ENCODE measurements around the gene CRHR1. TPM values are rescaled to one million over a fixed set of nuclear protein-coding genes. Genes with fewer than 3 reads are reported as not detected.

CRHR1 gene
- total RNA-seq, 3 donors from 2014 or later (not counting 1 experiment from before 2014, with no cell fraction given), result not detected

- no peaks in the 10 kb centered on the region for H3K9me3 Mint-ChIP-seq
- H3K9me3 ChIP-seq (ENCODE audit: control insufficient read depth, insufficient read depth, low read length), result no peaks in the 10 kb centered on the region
- H3K36me3 Mint-ChIP-seq, result no peaks in the 10 kb centered on the region
- no peaks in the 10 kb centered on the region for H3K27me3 ChIP-seq (ENCODE audit: control insufficient read depth, insufficient read depth, low read length)
- peaks cover 9 to 10% of the 10 kb centered on the region in 2 donors for H3K27me3 Mint-ChIP-seq (ENCODE audit: low read depth in 2 of 2)
- H3K27ac ChIP-seq (ENCODE audit: low read length), result no peak overlapping the region
- WGBS (ENCODE audit: insufficient coverage), result 80% methylated on average over 3 of the region's 3 CpGs
- no peak for DNase-seq
- TF ChIP-seq, protein P1, sequence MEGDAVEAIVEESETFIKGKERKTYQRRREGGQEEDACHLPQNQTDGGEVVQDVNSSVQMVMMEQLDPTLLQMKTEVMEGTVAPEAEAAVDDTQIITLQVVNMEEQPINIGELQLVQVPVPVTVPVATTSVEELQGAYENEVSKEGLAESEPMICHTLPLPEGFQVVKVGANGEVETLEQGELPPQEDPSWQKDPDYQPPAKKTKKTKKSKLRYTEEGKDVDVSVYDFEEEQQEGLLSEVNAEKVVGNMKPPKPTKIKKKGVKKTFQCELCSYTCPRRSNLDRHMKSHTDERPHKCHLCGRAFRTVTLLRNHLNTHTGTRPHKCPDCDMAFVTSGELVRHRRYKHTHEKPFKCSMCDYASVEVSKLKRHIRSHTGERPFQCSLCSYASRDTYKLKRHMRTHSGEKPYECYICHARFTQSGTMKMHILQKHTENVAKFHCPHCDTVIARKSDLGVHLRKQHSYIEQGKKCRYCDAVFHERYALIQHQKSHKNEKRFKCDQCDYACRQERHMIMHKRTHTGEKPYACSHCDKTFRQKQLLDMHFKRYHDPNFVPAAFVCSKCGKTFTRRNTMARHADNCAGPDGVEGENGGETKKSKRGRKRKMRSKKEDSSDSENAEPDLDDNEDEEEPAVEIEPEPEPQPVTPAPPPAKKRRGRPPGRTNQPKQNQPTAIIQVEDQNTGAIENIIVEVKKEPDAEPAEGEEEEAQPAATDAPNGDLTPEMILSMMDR (IDR thresholded peaks at IDR 0.05), result no peak
- no peak overlapping the region for H3K27ac Mint-ChIP-seq
- ATAC-seq, result no peak
- H3K4me1 ChIP-seq (ENCODE audit: control insufficient read depth, insufficient read depth, low read length), result no peaks in the 10 kb centered on the region
- intact Hi-C loops (cut with micrococcal nuclease), result no loop called here
- peaks cover 0 to 4% of the 10 kb centered on the region in 2 donors for H3K4me1 Mint-ChIP-seq
- H3K4me3 ChIP-seq (ENCODE audit: low read length), result no peak overlapping the region
- no peaks in the 10 kb centered on the region for H3K36me3 ChIP-seq (ENCODE audit: control insufficient read depth, insufficient read depth, low read length)
- H3K4me3 Mint-ChIP-seq, result no peak overlapping the region
Measured at GRCh38 chr17:45876539-45876938, 92.4 kb downstream of the CRHR1 start.

DNA sequence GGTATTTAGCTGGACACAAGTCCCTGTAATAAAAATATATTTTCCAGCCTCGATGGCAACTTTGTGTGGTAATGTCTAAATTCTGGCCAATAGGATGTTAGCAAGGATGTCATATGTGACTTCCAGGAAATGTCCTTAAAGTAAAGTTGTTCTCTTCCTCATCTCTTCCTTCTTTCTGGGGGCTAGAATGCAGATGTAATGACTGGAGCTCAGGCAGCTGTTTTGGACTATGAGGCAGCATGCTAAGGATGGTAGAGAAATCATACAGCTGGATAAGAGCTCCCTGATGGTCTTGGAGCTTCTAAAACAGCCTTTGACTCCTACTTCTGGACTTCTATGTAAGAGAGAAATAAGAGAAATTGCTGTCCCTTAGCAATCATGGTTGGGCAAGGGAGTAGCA is 93.3 kb downstream of the CRHR1 start:
- TF ChIP-seq, protein P1 (IDR thresholded peaks at IDR 0.05), result no peak
- ATAC-seq (no peak), DNase-seq (no peak)
- no CpG with 5 or more reads among the region's 1 CpG for WGBS (ENCODE audit: insufficient coverage)
- Histone ChIP-seq H3K4me3 (ENCODE audit: low read length) (no peak overlapping the region), H3K4me1 (ENCODE audit: control insufficient read depth, insufficient read depth, low read length) (no peaks in the 10 kb centered on the region), H3K27ac (ENCODE audit: low read length) (no peak overlapping the region), H3K36me3 (ENCODE audit: control insufficient read depth, insufficient read depth, low read length) (no peaks in the 10 kb centered on the region), H3K27me3 (ENCODE audit: control insufficient read depth, insufficient read depth, low read length) (no peaks in the 10 kb centered on the region), H3K9me3 (ENCODE audit: control insufficient read depth, insufficient read depth, low read length) (no peaks in the 10 kb centered on the region)
- intact Hi-C loops (cut with micrococcal nuclease), result no loop called here
- Mint-ChIP-seq H3K4me3 (no peak overlapping the region), H3K4me1 (peaks cover 0 to 4% of the 10 kb centered on the region in 2 donors), H3K27me3 (ENCODE audit: low read depth in 2 of 2) (peaks cover 10% of the 10 kb centered on the region in 2 donors), H3K27ac (no peak overlapping the region), H3K9me3 (no peaks in the 10 kb centered on the region), H3K36me3 (no peaks in the 10 kb centered on the region)

DNA sequence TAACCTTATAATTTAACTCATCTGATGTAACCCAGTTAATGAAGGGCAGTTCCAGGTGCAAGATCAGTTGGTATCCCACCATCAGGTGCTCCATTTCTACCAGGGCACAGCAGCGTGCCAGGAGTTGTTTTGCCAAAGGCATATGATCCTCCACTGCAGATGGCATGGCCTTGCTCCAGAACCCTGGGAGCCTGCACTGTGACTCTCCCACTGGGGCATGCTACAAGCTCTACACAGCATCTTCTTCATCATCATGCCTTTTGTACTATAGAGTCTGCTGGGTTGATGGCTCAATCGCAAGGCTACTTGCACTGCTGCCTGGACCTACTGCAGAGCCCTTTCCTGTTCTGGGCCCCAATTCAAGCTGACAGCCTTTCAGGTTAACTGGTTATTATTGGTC is 98.9 kb downstream of the CRHR1 start:
- no peaks in the 10 kb centered on the region for H3K4me1 ChIP-seq (ENCODE audit: control insufficient read depth, insufficient read depth, low read length)
- 92% methylated on average over 2 of the region's 2 CpGs for WGBS (ENCODE audit: insufficient coverage)
- H3K36me3 Mint-ChIP-seq, result no peaks in the 10 kb centered on the region
- TF ChIP-seq, protein P1 (IDR thresholded peaks at IDR 0.05), result no peak
- H3K9me3 Mint-ChIP-seq, result no peaks in the 10 kb centered on the region
- ATAC-seq (no peak), DNase-seq (no peak)
- no peak overlapping the region for H3K4me3 Mint-ChIP-seq
- peaks cover under 1 to 11% of the 10 kb centered on the region in 2 donors for H3K27me3 Mint-ChIP-seq (ENCODE audit: low read depth in 2 of 2)
- H3K27ac Mint-ChIP-seq, result no peak overlapping the region
- H3K4me3 ChIP-seq (ENCODE audit: low read length), result no peak overlapping the region
- no peaks in the 10 kb centered on the region for H3K36me3 ChIP-seq (ENCODE audit: control insufficient read depth, insufficient read depth, low read length)
- H3K4me1 Mint-ChIP-seq, result no peaks in the 10 kb centered on the region
- H3K9me3 ChIP-seq (ENCODE audit: control insufficient read depth, insufficient read depth, low read length), result no peaks in the 10 kb centered on the region
- no peaks in the 10 kb centered on the region for H3K27me3 ChIP-seq (ENCODE audit: control insufficient read depth, insufficient read depth, low read length)
- no peak overlapping the region for H3K27ac ChIP-seq (ENCODE audit: low read length)
- intact Hi-C loops (cut with micrococcal nuclease), result no loop called here

Other genes starting within 250 kb of the CRHR1 start
- not detected for gene SPPL2C, start 60.6 kb downstream of the CRHR1 start, total RNA-seq
- 1 to 10 TPM in 1 of 3 donors, under 1 TPM in 2; 0.14 to 1.3 (median 0.58) TPM for gene MAPT, start 110.2 kb downstream of the CRHR1 start, total RNA-seq
- not detected for gene STH, start 214.9 kb downstream of the CRHR1 start, total RNA-seq